Stimulated activated CD4-positive, alpha-beta T cell treated with anti-CD3 and anti-CD28 coated beads, Interleukin-12 subunit alpha, Interleukin-12 subunit beta, amount 100 ng/mL, for 24 hours (primary cell): ENCODE data around the gene SLC15A4.
"Not testable (repeated sequence)": the region's sequence is repeated elsewhere in the genome, so short reads cannot be mapped to it uniquely, and the experiment has no call there.

Experiments used
- DNase-seq, 2 experiments: peaks; one replicate each; pipeline ENCODE4 v3.0.0-alpha.2; 2020; ENCODE audit warnings: low read depth in 2 of 2

SLC15A4 gene

DNA sequence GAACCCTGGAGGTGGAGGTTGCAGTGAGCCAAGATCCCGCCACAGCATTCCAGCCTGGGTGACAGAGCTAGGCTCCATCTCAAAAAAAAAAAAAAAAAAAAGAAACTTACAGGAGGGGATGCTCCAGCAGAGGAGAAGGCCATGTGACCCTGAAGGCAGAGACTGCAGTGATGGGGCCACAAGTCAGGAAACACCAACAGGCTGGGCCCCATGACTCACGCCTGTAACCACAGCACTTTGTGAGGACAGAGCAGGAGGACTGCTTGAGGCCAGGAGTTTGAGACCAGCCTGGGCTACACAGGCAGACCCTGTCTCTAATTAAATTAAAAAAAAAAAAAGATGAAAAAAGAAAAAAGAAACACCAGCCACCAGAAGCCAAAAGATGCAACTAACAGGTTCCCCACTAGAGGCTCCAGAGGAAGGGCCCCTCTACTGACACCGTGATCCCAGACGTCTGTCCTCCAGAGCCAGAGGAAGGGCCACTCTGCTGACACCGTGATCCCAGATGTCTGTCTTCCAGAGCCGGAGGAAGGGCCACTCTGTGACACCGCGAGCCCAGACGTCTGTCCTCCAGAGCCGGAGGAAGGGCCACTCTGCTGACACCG is 20.4 kb upstream of the SLC15A4 start:
- DNase-seq: no peak

DNA sequence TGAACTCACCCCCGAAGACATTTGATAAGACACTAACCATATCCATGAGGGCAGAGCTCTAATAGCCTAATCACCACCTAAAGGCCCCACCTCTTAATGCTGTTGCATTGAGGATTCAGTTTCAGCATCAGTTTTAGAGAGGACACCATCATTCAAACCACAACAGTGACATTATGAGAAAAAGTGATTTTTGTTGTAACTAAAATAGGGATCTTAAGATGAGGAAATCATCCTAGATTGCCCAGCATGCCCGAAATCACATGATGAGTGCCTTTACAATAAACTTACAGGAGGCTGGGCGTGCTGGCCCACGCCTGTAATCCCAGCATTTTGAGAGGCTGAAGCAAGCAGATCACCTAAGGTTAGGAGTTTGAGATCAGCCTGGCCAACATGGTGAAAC is 19.8 kb upstream of the SLC15A4 start:
- no peak for DNase-seq

DNA sequence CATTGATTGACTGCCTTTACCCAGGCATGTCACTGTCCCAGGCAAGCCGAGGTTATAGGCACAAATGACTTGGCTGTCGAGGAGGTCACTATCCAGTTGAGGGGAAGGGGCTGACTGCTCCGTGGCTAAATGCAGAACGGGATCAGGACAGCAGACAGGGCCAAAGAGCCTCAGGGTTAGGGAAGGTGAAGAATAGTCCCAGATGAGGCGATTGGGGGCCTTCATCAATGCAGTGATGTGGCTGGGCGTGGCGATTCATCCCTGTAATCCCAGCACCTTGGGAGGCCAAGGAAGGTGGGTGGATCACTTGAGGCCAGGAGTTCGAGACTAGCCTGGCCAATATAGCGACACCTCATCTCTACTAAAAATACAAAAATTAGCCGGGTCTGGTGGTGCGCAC is 18.8 kb upstream of the SLC15A4 start:
- no peak for DNase-seq

DNA sequence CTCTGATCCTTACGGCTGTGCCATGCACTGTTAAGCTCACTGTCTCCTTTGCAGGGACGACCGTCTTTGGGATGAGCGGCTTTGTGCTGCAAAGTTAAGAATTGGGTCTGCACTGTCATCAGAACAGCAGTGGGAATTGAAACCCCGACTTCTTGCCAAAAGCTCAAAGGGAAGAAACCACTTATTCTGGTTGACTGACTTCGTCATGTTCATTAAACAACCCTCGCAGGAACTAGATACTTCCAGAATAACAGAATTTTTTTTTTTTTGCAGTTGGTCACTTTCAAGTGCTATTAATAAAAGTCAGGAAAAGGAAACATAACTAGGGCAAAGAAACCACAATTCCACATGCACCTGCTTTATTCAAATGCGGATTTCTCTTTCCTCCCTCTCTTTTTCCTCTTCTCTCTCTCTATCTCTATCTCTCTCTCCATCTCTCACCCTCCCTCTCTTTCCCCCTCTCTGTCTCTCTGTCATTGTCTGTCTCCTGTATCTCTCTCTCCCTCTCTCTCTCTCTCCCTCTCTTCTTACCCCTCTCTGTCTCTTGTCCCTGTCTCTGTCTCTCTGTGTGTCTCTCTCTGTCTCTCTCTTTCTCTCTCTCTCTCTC is 17.2 kb upstream of the SLC15A4 start:
- DNase-seq: no peak

DNA sequence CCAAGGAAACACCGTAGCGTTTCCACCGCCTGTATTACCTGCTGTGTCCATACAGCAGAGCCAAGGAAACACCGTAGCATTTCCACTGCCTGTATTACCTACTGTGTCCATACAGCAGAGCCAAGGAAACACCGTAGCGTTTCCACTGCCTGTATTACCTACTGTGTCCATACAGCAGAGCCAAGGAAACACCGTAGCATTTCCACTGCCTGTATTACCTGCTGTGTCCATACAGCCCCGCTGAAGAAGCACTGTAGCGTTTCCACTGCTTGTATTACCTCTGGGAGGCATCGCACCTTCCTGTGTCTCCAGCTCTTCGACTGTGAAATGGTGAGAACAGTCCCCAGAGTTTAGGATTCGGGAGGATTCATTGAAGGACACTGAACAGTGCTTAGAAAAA is 16.1 kb upstream of the SLC15A4 start:
- DNase-seq: not testable (repeated sequence)

DNA sequence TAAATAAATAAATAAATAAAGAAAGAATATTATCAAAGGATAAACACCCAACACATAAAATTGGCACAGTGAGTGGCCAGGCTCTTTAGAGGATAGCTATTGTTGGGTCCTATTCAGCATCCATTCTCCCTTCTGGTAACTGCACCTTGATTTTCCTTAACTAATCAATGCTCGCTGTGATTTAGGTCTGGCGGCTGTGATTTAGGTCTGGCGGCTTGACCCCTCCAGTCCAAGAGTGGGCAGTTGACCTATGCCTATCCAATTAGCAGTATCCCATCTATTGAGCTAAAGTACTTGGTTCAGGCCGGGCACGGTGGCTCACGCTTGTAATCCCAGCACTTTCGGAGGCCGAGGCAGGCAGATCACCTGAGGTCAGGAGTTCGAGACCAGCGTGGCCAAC is 9.7 kb upstream of the SLC15A4 start:
- DNase-seq: no peak

DNA sequence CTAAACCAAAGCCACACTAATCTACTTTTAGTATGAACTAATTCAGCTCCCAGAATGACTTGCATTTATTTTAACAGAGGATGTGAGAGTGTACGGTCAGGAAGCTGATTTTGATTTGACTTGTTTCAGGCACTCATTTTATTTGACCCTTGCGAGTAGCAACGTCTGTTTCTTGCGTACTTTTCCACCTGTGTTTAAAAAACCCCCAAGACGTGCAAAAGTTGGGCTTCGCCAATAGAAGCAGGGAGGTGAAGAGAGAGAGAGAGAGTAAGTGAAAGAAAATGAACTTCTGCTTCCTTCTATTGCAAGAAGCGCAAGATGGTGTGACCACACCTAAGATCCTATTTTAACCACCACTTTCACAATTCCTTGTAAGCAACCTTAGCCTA is 6.7 kb upstream of the SLC15A4 start:
- no peak for DNase-seq

DNA sequence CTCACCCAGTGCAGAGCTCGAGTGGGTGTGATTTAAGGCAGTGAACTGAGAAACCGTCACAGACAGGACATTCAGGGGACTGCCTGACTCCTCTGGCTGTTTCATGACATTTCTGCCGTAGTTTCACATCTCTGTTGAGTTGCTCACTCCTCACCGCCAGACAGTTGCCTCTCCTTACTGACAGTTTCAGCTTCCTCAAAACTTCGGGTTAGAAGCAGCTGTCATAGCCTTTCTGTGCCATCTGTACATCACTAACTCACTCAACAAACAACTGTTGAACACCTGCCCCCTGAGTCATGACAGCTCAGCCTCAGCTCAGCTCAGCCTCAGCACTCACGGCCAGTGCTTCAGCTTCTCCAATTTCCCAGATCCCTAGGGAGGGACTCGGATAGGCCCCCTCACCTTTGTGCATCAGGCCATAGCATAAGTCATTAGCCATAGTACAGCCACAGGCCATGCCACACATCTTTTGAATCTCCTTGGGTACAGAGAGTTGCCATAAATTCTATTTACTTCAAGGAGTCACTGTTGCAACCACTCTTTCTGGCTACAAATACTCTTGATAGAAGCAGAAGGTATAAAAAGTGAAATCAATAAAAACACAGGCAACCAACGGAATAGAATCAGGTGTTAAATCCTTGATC is 6.2 kb upstream of the SLC15A4 start:
- DNase-seq: no peak

DNA sequence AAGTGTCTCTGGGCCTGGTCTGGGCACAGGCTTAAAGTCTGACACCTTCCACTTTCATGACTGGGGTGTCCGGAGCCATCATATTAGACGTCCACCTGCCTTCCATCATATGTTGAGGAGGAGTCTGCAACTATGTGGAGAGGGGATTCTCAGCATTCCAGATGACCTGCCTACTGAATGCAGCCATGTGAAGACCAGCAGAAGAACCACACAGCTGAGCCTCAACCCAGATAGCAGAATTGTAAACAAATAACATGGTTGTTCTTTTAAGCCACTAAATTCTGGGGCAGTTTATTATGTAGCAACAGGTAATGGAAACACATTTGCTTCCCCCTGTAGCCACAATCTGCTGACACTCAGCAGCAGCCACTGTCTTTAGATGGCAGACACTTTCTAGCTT is 4.0 kb upstream of the SLC15A4 start:
- no peak for DNase-seq

DNA sequence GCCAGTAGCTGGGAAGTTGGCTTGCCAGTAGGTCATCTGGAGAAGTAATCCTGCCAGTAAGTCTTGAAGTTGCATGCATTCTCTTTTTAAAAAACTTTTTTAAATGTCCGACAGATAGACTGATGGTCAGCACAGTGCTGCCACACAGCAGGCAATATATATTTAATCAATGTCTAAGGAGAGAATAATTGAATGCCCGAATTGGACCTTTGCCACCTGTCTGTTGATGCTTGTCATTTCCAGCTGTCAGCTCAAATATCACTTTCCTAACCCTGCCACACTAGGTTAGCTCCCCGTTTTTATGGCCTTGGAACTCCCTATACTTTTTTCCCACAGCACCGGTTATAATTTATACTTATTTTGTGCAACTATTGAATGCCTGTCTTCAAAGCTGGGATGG is 2.1 kb upstream of the SLC15A4 start:
- DNase-seq: no peak

DNA sequence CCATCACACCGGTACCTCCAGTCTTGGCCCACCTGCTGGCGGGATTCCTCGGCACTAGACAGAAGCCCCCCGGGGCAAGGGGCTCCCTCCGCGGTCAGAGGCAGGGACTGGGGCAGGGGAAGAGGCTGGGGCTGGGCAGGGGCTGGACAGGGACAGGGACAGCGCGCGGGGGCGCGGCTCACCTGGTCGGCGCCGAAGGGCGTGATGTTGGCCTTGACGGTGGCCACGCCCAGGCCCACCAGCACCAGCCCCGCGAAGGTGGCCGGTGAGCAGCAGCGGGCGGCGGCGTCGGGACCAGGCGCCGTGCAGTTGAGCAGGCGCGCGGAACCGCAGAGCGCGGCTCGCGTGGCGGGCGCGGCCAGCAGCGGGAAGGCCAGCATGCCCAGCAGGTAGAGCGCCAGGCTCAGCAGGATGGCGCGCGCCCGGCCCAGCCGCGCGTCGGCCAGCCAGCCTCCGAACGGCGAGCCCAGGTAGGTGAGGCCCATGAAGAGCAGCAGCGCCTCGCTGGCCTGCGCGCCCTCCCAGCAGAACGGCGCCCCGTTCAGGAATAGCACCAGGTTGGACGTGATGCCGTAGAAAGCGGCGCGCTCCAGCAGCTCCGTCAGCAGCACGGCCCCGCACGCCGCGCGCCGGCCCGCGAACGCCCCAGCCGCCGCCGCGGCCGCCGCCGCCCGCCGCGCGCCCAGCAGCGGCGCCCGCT is 392 bp downstream of the SLC15A4 start:
- no peak for DNase-seq

DNA sequence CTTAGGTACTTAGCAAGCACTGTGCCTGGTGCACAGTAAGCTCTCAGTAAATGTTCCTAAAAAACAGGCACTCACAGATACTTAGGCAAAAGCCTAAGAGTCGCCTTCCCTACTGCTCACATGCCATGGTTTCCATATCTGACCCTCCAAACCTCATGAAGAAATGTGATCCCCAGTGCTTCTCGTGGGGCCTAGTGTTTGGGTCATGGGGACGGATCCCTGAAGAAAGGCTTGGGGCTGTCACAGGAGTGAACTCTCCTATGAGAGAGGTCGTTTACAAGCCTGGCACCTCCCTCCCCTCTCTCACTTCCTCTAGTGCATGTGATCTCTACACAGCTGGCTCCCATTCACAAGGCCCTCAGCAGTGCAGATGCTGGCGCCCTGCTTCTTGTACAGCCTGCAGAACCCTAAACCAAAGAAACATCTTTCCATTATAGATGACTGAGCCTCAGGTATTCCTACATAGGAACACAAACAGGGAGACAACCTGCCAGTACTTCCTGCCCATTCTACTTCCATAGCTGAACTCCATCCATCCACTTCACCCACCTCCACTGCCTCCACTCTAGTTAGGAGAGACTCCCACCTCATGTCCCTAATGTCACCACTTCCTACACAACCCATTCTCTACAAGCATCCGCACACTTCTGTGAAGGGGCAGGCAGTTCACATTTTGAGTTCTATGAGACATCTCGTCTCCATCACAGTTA is 2.9 kb downstream of the SLC15A4 start:
- no peak for DNase-seq

DNA sequence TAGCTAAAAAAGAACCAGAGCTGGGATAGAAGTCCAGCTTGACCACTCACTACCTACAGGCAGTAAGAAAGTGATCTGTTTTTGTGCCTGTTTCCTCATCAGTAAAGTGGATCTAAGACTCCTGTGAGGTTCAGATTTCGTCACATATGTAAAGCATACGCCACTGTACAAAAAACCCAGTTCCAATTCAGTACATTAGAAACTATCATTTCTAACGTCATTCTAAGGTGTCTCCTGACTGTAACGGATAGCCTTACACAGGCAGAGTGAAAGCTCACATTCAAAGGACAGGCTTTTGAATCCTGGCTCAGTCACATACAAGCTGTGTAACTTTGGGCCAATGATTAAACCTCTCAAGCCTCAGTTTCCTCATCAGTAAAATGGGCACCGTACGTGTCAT is 3.5 kb downstream of the SLC15A4 start:
- no peak for DNase-seq

DNA sequence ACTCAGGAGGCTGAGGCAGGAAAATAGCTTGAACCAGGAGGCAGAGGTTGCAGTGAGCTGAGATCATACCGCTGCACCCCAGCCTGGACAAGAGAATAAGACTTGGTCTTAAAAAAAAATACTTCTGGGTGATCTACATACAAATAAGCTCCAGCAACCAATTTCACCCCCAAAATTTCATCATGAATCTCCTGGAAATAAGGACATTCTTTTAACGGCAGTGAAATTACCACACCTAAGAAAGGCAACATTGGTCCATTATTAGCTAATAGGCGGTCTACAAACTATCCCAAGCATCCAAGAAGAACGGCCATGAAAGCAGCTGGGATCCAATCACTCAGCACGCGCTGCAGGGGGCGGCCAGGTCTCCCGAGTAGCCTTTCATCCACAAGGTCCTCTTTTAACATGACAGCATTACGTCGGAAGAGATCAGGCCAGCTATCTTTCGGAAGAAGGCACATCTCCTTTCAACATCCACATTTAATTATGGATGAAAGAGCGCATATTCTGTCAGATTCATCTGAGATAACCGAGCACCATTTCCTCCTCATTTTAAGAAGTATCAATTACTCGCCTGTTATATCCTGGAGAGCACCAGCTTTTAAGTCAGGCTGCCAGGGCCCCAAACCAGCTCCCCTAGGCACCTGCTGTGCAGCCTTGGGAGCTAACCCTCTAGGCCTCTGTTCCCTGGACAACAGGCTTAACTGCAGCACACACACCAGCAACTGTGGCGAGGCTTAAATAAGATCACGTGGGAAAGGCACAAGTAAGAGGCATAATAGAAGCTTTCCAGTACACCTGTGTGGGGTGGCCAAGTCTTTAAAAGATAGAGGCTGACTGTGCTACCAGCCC is 4.2 kb downstream of the SLC15A4 start:
- no peak for DNase-seq

DNA sequence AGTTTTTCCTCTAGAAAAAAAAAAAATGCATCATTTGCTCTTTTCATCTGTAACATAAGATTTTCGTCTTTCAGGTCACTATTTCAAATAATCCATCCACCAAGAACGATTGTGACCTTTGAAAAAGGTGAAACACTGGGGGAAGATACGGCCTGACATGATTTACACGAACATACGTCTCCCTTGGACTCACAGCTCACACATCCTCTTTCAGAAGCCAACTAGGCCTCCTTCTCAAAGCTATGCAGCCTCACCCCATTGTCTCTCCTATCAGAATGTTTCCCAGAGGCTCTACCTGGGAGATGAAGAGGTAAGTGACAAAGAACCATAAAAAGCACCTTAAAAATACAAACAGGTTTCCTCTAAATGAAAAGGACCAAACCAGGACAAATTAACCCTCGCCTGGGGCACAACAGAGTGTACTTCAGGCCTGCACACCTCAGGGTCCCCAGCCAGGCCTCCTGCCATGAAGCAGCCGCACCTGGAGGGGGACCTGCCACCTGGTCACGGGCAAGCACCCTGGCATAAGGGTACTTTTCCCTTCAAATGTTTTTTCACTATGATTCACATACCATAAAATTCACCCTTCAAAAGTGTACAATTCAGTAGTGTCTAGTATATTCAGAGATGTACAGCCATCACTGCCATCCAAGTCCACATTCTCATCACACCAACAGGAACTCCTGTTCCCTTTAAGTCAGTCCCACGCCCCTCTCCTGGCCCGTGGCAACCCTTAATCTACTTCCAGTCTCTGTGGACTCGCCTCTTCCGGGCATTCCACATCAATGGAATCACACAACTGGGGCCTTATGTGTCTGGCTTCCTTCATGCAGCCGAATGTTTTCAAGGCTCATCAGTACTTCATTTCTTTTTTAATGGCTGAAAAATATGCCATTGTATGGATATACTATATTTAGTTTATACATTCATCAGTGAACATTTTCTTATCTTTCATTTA is 5.4 kb downstream of the SLC15A4 start:
- DNase-seq: no peak

DNA sequence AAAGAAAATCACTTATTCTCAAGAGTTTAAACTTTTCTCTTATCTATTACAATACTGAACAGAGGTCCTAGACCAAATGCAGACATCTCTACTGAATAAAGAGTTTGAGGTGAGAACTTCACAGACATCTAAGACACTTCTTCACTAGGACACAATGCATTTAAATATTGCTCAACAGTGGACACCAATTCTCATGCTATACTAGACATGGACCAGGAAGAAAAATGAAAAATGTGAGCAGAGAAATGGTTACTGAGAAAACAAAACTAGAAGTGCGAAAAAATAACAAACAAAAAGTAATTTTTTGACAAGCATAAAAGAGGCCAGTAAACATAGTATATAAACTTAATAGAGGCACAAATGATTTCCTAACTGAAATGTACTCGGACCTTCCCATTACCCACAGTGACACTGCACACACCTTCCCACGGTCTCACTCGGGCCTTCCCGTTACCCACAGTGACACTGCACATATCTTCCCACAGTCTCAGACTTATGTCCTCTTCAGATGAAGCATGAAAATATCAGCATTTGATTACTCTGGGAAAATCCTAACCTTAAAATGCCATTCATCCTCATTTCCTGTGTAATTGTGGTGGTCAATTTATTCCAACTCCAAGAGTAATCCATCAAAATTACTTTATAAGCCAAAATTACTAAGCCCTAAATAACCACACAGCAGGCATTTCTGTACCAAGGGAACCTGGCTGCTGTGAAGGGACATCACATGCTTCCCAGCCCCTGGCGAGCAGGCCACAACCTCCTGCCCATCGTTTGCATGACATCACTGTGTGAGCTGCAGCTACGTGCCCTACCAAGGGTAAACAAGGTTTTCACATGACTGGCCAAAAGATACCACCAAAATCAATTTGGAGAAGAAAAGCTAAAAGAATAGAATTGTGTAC is 6.4 kb downstream of the SLC15A4 start:
- DNase-seq: no peak

DNA sequence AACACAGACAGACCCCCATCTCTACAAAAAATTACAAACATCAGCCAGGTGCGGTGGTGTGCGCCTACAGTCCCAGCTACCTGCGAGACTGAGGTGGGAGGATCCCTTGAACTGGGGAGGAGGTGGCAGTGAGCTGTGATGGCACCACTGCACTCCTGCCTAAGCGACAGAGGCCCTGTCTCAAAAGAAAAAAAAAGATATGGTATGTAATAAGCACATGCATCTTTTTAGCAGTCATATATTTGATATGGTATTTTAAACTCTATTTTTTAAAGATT is 7.2 kb downstream of the SLC15A4 start:
- DNase-seq: no peak

DNA sequence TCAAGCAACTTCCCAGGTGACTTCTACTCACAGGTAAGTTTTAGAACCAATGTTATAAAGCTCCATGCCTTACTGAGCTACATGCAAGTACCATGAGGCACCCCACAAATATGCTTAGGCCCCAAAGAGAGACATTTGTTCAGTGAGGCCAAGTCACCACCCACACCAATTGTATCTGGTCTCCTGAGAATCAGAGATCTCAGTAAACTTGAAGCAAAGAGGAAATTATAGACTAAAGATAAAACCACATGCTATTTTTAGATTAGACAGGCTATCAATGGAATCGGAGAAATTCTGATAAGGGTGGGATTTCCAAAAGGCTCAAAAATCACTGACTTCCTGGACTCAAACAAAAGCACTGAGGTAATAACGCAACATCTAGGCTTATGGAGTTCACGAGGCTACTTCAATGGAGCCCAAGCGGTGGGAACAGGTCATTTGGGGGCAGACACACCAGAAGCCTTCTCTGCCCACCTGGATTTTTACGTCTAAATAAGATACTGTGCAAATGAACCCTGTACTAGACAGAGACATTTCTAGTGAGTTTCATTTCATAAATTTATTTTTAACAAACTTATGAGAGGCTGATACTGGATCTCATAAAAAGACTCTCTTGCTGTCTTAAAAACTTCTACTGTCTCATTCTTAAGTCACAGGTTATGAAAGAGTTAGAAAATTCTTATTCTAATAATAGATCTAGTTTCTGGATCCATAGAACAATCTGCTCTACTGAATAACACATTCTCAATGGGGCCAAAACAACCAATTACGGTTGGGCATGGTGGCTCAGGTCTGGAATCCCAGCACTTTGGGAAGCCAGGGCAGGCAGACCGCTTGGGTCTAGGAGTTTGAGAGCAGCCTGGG is 7.7 kb downstream of the SLC15A4 start:
- DNase-seq: no peak
